Mesenchymal stem cell (in vitro differentiated cells and primary cell): ENCODE data around the gene KLF12.

Source experiments
- DNase-seq: peaks from one replicate; pipeline ENCODE4 v3.0.0-alpha.2; 2013
- H2AFZ ChIP-seq: one replicate; pipeline ENCODE4 v1.6.1; 2013; ENCODE audit warnings: low read depth, mild to moderate bottlenecking, control low read depth, inconsistent platforms, low read length, moderate library complexity
- H2AK5ac ChIP-seq: 2 replicates; pipeline ENCODE4 v1.6.1; 2013; ENCODE audit warnings: low read length, moderate library complexity, mild to moderate bottlenecking, inconsistent platforms; ENCODE audit not compliant: severe bottlenecking
- H2BK120ac ChIP-seq: one replicate; pipeline ENCODE4 v1.6.1; 2013; ENCODE audit warnings: low read depth, mild to moderate bottlenecking, inconsistent platforms, low read length, moderate library complexity
- H2BK12ac ChIP-seq, 2 experiments: one replicate each; pipeline ENCODE4 v1.6.1; 2013; ENCODE audit warnings: inconsistent platforms in 2 of 2, low read length in 2 of 2, mild to moderate bottlenecking in 2 of 2, moderate library complexity in 2 of 2, control low read depth in 1 of 2
- H2BK15ac ChIP-seq: one replicate; pipeline ENCODE4 v1.6.1; 2013; ENCODE audit warnings: mild to moderate bottlenecking, low read depth, inconsistent platforms; ENCODE audit not compliant: poor library complexity, severe bottlenecking
- H2BK5ac ChIP-seq: 2 replicates; pipeline ENCODE4 v1.6.1; 2013; ENCODE audit warnings: low read depth, mild to moderate bottlenecking, low read length, control low read depth, inconsistent platforms; ENCODE audit not compliant: poor library complexity, severe bottlenecking
- H3K14ac ChIP-seq, 2 experiments: one replicate each; pipeline ENCODE4 v1.6.1; 2013; ENCODE audit warnings: inconsistent platforms in 2 of 2, low read length in 2 of 2, control low read depth in 1 of 2, mild to moderate bottlenecking in 1 of 2, moderate library complexity in 1 of 2
- H3K18ac ChIP-seq, 2 experiments: one replicate each; pipeline ENCODE4 v1.6.1; 2013; ENCODE audit warnings: inconsistent platforms in 2 of 2, low read length in 2 of 2, control low read depth in 1 of 2, low read depth in 1 of 2, mild to moderate bottlenecking in 1 of 2
- H3K23ac ChIP-seq, 2 experiments: one replicate each; pipeline ENCODE4 v1.6.1; 2013; ENCODE audit warnings: inconsistent platforms in 2 of 2, low read length in 2 of 2, mild to moderate bottlenecking in 2 of 2, moderate library complexity in 2 of 2, control low read depth in 1 of 2
- H3K27ac ChIP-seq: 2 replicates; pipeline ENCODE4 v1.5.1; 2013; ENCODE audit warnings: mild to moderate bottlenecking, moderate library complexity, low read length, control low read depth, inconsistent platforms; ENCODE audit not compliant: poor library complexity, severe bottlenecking
- H3K27me3 ChIP-seq, 2 experiments: 2 replicates each; pipeline versions ENCODE4 v1.6.1 to v1.7.0; 2013; ENCODE audit warnings: low read length in 2 of 2, mild to moderate bottlenecking in 2 of 2, moderate library complexity in 2 of 2, control low read depth in 1 of 2, inconsistent platforms in 1 of 2; ENCODE audit not compliant: control insufficient read depth in 1 of 2, insufficient read depth in 1 of 2
- H3K36me3 ChIP-seq, 2 experiments: 2 replicates each; pipeline versions ENCODE4 v1.6.1 to v1.7.0; 2013; ENCODE audit warnings: low read length in 2 of 2, control low read depth in 1 of 2, inconsistent platforms in 1 of 2, low read depth in 1 of 2, mild to moderate bottlenecking in 1 of 2; ENCODE audit not compliant: insufficient read depth in 2 of 2, control insufficient read depth in 1 of 2
- H3K4ac ChIP-seq, 2 experiments: one replicate each; pipeline ENCODE4 v1.6.1; 2013; ENCODE audit warnings: inconsistent platforms in 2 of 2, low read length in 2 of 2, mild to moderate bottlenecking in 2 of 2, moderate library complexity in 2 of 2, control low read depth in 1 of 2, low read depth in 1 of 2
- H3K4me1 ChIP-seq: 2 replicates; pipeline ENCODE4 v1.6.1; 2013; ENCODE audit warnings: low read depth, low read length, control low read depth; ENCODE audit not compliant: control insufficient read depth, insufficient read depth
- H3K4me2 ChIP-seq: 2 replicates; pipeline ENCODE4 v1.6.1; 2013; ENCODE audit warnings: low read length, mild to moderate bottlenecking, inconsistent platforms; ENCODE audit not compliant: poor library complexity, severe bottlenecking
- H3K4me3 ChIP-seq, 2 experiments: 2 replicates each; pipeline versions ENCODE4 v1.5.1 to v1.7.0; 2013; ENCODE audit warnings: low read length in 2 of 2, mild to moderate bottlenecking in 2 of 2, control low read depth in 1 of 2, low read depth in 1 of 2; ENCODE audit not compliant: insufficient read depth in 1 of 2
- H3K79me1 ChIP-seq: replicated peaks from 2 replicates; pipeline ENCODE4 v1.6.1; 2013; ENCODE audit warnings: mild to moderate bottlenecking, control low read depth, low read length, inconsistent platforms; ENCODE audit not compliant: poor library complexity, severe bottlenecking
- H3K9ac ChIP-seq: 2 replicates; pipeline ENCODE4 v1.7.0; 2013; ENCODE audit warnings: mild to moderate bottlenecking, low read length, moderate library complexity
- H3K9me3 ChIP-seq: 2 replicates; pipeline ENCODE4 v1.7.0; 2013; ENCODE audit warnings: mild to moderate bottlenecking, low read length; ENCODE audit not compliant: control insufficient read depth
- H4K8ac ChIP-seq: one replicate; pipeline ENCODE4 v1.6.1; 2013; ENCODE audit warnings: inconsistent platforms, mild to moderate bottlenecking, low read length, moderate library complexity
- H4K91ac ChIP-seq: one replicate; pipeline ENCODE4 v1.6.1; 2013; ENCODE audit warnings: mild to moderate bottlenecking, low read length, inconsistent platforms
- WGBS: methylation state at CpG from one replicate; pipeline ENCODE4 v1.1.7; 2013; ENCODE audit warnings: mixed read lengths; 5-methylcytosine and 5-hydroxymethylcytosine counted together

KLF12 gene

GRCh38 chr13:74154981-74155380, 20.8 kb upstream of the KLF12 start:
- H2AK5ac ChIP-seq, result no peak overlapping the region
- H3K4ac ChIP-seq, result no peak overlapping the region
- no peak overlapping the region for H3K14ac ChIP-seq
- no peak overlapping the region for H3K4me2 ChIP-seq
- no peak overlapping the region for H2BK5ac ChIP-seq
- H3K18ac ChIP-seq, result no peak overlapping the region
- H3K4me3 ChIP-seq, result no peak overlapping the region
- H3K9me3 ChIP-seq, result no peaks in the 10 kb centered on the region
- H2AFZ ChIP-seq, result no peak overlapping the region
- H3K27ac ChIP-seq, result no peak overlapping the region
- no peak overlapping the region for H3K9ac ChIP-seq
- H3K23ac ChIP-seq, result no peak overlapping the region
- no peak overlapping the region for H2BK12ac ChIP-seq
- no peak overlapping the region for H4K8ac ChIP-seq
- no peaks in the 10 kb centered on the region for H3K27me3 ChIP-seq
- no peak overlapping the region for H4K91ac ChIP-seq
- H3K79me1 ChIP-seq, result no peaks in the 10 kb centered on the region
- no peak overlapping the region for H2BK15ac ChIP-seq
- H2BK120ac ChIP-seq, result no peak overlapping the region
- no peak for DNase-seq
- 100% methylated on average over 2 of the region's 3 CpGs for WGBS
- no peaks in the 10 kb centered on the region for H3K36me3 ChIP-seq
- H3K4me1 ChIP-seq, result peaks cover 6% of the 10 kb centered on the region

DNA sequence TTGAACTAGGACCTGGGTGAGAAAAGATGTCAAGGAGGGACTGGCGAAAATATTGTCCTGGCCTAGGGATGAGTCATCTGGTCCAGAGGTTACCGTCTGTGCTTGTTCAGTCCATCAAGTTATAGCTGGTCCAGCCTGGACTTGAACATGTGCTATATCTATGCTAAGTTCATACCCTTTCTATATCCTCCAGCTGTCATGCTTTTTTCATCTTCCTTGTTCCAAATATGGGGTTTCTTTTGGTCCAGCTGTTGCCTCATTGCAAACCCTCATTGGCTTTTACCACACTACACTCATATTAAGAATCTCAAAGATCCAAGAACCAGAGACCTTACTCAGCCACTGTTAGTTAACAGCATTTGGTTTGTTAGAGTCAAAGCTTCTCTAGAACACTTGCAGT, 19.1 kb upstream of the KLF12 start:
- no peak for DNase-seq
- Histone ChIP-seq H3K27me3 (no peaks in the 10 kb centered on the region), H3K14ac (no peak overlapping the region), H2BK12ac (no peak overlapping the region), H3K9me3 (no peaks in the 10 kb centered on the region), H3K4me1 (peaks cover 6% of the 10 kb centered on the region), H4K8ac (no peak overlapping the region), H3K79me1 (no peaks in the 10 kb centered on the region), H2BK15ac (no peak overlapping the region), H2BK120ac (no peak overlapping the region), H2AFZ (no peak overlapping the region), H3K36me3 (no peaks in the 10 kb centered on the region), H4K91ac (no peak overlapping the region), H3K27ac (no peak overlapping the region), H2BK5ac (no peak overlapping the region), H2AK5ac (no peak overlapping the region), H3K9ac (no peak overlapping the region), H3K4ac (no peak overlapping the region), H3K4me2 (no peak overlapping the region), H3K23ac (no peak overlapping the region), H3K18ac (no peak overlapping the region), H3K4me3 (no peak overlapping the region)
- 78% methylated on average over 2 of the region's 2 CpGs for WGBS

GRCh38 chr13:74151859-74152258, 17.7 kb upstream of the KLF12 start:
- Histone ChIP-seq H3K14ac (no peak overlapping the region), H2AK5ac (no peak overlapping the region), H2BK15ac (no peak overlapping the region), H3K36me3 (no peaks in the 10 kb centered on the region), H2BK12ac (no peak overlapping the region), H4K8ac (no peak overlapping the region), H4K91ac (no peak overlapping the region), H3K27me3 (no peaks in the 10 kb centered on the region), H3K4ac (no peak overlapping the region), H2BK5ac (no peak overlapping the region), H3K23ac (no peak overlapping the region), H3K4me3 (no peak overlapping the region), H3K4me2 (no peak overlapping the region), H3K4me1 (peaks cover 3% of the 10 kb centered on the region), H3K79me1 (no peaks in the 10 kb centered on the region), H3K9ac (no peak overlapping the region), H2AFZ (no peak overlapping the region), H3K18ac (no peak overlapping the region), H3K9me3 (no peaks in the 10 kb centered on the region), H3K27ac (no peak overlapping the region), H2BK120ac (no peak overlapping the region)
- 52% methylated on average over 3 of the region's 3 CpGs for WGBS
- DNase-seq, result no peak

- H3K18ac ChIP-seq, result no peak overlapping the region
- H3K36me3 ChIP-seq, result no peaks in the 10 kb centered on the region
- H3K79me1 ChIP-seq, result no peaks in the 10 kb centered on the region
- H3K27ac ChIP-seq, result no peak overlapping the region
- no peak overlapping the region for H4K8ac ChIP-seq
- H4K91ac ChIP-seq, result no peak overlapping the region
- no peak overlapping the region for H3K23ac ChIP-seq
- H2AFZ ChIP-seq, result no peak overlapping the region
- H2BK120ac ChIP-seq, result no peak overlapping the region
- H3K14ac ChIP-seq, result no peak overlapping the region
- WGBS, result 64% methylated on average over 1 of the region's 1 CpG
- no peak overlapping the region for H3K4ac ChIP-seq
- no peaks in the 10 kb centered on the region for H3K9me3 ChIP-seq
- H2BK15ac ChIP-seq, result no peak overlapping the region
- H3K4me2 ChIP-seq, result no peak overlapping the region
- H3K4me3 ChIP-seq, result no peak overlapping the region
- no peak overlapping the region for H2AK5ac ChIP-seq
- no peak for DNase-seq
- no peaks in the 10 kb centered on the region for H3K27me3 ChIP-seq
- no peaks in the 10 kb centered on the region for H3K4me1 ChIP-seq
- H2BK12ac ChIP-seq, result no peak overlapping the region
- H3K9ac ChIP-seq, result no peak overlapping the region
- no peak overlapping the region for H2BK5ac ChIP-seq
These were observed 14.1 kb upstream of the KLF12 start for GRCh38 chr13:74148352-74148751.
